Caco-2 (cell line): ENCODE measurements around the gene CYP2B6. TPM values are rescaled to one million over a fixed set of nuclear protein-coding genes. Genes with fewer than 3 reads are reported as not detected.
A peak's percentile ranks its signal among the peaks of the same experiment; 100 is the strongest.
"Not testable (repeated sequence)": the region's sequence is repeated elsewhere in the genome, so short reads cannot be mapped to it uniquely, and the experiment has no call there.

ENCODE experiments used
- BruUV-seq: library from RNA; stranded (reverse); fragments of 400-500 nt; replicated peaks from 2 replicates; lab custom pipeline; 2021; lab: Mats Ljungman, UMichigan
- CTCF ChIA-PET: fragments of 300-600 bp; sonication (Branson Sonifier 250); formaldehyde crosslinking; loops from one replicate; lab custom pipeline; 2022; ENCODE audit warnings: antibody characterized with exemption; lab: Charles Lee
- POLR2A ChIA-PET: fragments of 300-600 bp; sonication (Branson Sonifier 250); formaldehyde crosslinking; loops from one replicate; lab custom pipeline; 2022; ENCODE audit warnings: antibody characterized with exemption; lab: Charles Lee
- DNase-seq, 2 experiments: peaks; one replicate each; pipeline versions ENCODE4 v3.0.0 to v3.0.0-alpha.2; 2020 to 2022
- H3K27me3 ChIP-seq: replicated peaks from 2 replicates; pipeline ENCODE4 v1.6.0; 2011; ENCODE audit warnings: low read length; ENCODE audit not compliant: control insufficient read depth, insufficient read depth
- H3K36me3 ChIP-seq: 2 replicates; pipeline ENCODE4 v1.5.1; 2011; ENCODE audit warnings: low read length; ENCODE audit not compliant: control insufficient read depth, insufficient read depth
- H3K4me1 ChIP-seq: fragments of 250-450 bp; sonication (Bioruptor Pico); 2 replicates; pipeline ENCODE4 v1.5.1; 2020; ENCODE audit warnings: mild to moderate bottlenecking
- H3K4me3 ChIP-seq: 2 replicates; pipeline ENCODE4 v1.5.1; 2011; ENCODE audit warnings: low read depth, mild to moderate bottlenecking, control low read depth, low read length
- H3K9me3 ChIP-seq: fragments of 250-450 bp; sonication (Bioruptor Pico); 2 replicates; pipeline ENCODE4 v1.5.1; 2020; ENCODE audit warnings: mild to moderate bottlenecking, moderate library complexity
- H3K27ac Mint-ChIP-seq: one replicate; pipeline ENCODE4 v1.8.0; 2022; ENCODE audit warnings: mixed read lengths; ENCODE audit not compliant: unreplicated experiment
- H3K27me3 Mint-ChIP-seq: one replicate; pipeline ENCODE4 v1.8.0; 2022; ENCODE audit warnings: mixed read lengths; ENCODE audit not compliant: insufficient read depth, unreplicated experiment
- H3K36me3 Mint-ChIP-seq: one replicate; pipeline ENCODE4 v1.8.0; 2022; ENCODE audit warnings: mild to moderate bottlenecking, mixed read lengths; ENCODE audit not compliant: insufficient read depth, unreplicated experiment
- H3K4me1 Mint-ChIP-seq: one replicate; pipeline ENCODE4 v1.8.0; 2022; ENCODE audit warnings: low read depth, mixed read lengths; ENCODE audit not compliant: unreplicated experiment
- H3K4me3 Mint-ChIP-seq: one replicate; pipeline ENCODE4 v1.8.0; 2022; ENCODE audit warnings: mild to moderate bottlenecking, moderate library complexity, mixed read lengths; ENCODE audit not compliant: unreplicated experiment
- H3K9me3 Mint-ChIP-seq: one replicate; pipeline ENCODE4 v1.8.0; 2022; ENCODE audit warnings: mixed read lengths; ENCODE audit not compliant: unreplicated experiment
- intact Hi-C: fragments of 100-400 bp; cut with micrococcal nuclease; formaldehyde crosslinking; loops from one replicate; pipeline ENCODE4 v1.10.0; 2022; ENCODE audit not compliant: unreplicated experiment
- total RNA-seq: library from RNA; stranded (reverse); gene quantifications from 2 replicates; pipeline ENCODE4 v1.2.3, GENCODE V29; 2022
- TF ChIP-seq, protein P1 (sequence below), 2 experiments: fragments of 200-600 bp in 1 of 2; IDR thresholded peaks; 1 replicate in 1 of 2; 2 replicates in 1 of 2; pipeline versions ENCODE4 v1.5.1 to v1.8.0; 2011 to 2022; ENCODE audit warnings: antibody characterized with exemption in 1 of 2, control low read depth in 1 of 2, inconsistent platforms in 1 of 2, low read depth in 1 of 2, low read length in 1 of 2, mild to moderate bottlenecking in 1 of 2, moderate library complexity in 1 of 2; ENCODE audit not compliant: insufficient read depth in 1 of 2, severe bottlenecking in 1 of 2, unreplicated experiment in 1 of 2

CYP2B6 gene
- total RNA-seq, 1 experiment from 2014 or later: 0.32 TPM

DNA sequence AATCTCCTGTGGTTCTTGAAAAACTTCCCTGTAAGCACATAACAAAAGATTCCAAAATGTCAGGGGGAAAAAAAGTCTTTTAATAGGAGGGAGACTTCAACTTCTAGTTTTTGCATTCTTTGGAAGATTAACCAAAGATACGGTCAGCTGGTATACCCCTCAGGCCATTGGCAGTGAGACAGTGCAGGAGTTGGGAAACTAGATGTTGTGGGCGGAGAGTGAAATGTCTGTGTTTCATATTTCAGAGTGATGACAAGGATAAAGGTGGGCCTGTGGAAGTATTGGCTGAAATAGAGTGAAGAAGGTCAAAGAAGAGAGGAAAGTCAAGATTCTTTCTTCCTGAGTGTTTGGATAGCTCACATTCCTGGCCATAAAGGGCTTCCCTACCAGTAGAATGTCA lies 40.8 kb downstream of the CYP2B6 start:
- H3K4me1 ChIP-seq: peaks cover 17% of the 10 kb centered on the region
- no peaks in the 10 kb centered on the region for H3K27me3 ChIP-seq
- TF ChIP-seq, protein P1, sequence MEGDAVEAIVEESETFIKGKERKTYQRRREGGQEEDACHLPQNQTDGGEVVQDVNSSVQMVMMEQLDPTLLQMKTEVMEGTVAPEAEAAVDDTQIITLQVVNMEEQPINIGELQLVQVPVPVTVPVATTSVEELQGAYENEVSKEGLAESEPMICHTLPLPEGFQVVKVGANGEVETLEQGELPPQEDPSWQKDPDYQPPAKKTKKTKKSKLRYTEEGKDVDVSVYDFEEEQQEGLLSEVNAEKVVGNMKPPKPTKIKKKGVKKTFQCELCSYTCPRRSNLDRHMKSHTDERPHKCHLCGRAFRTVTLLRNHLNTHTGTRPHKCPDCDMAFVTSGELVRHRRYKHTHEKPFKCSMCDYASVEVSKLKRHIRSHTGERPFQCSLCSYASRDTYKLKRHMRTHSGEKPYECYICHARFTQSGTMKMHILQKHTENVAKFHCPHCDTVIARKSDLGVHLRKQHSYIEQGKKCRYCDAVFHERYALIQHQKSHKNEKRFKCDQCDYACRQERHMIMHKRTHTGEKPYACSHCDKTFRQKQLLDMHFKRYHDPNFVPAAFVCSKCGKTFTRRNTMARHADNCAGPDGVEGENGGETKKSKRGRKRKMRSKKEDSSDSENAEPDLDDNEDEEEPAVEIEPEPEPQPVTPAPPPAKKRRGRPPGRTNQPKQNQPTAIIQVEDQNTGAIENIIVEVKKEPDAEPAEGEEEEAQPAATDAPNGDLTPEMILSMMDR (IDR thresholded peaks at IDR 0.05; ENCODE audit: insufficient read depth in 1 of 2, low read depth in 1 of 2, low read length in 1 of 2, severe bottlenecking in 1 of 2, unreplicated experiment in 1 of 2): no peak
- Mint-ChIP-seq H3K27me3 (peaks cover 1% of the 10 kb centered on the region), H3K4me1 (peaks cover 9% of the 10 kb centered on the region), H3K9me3 (peaks cover 10% of the 10 kb centered on the region), H3K36me3 (peaks cover 4% of the 10 kb centered on the region), H3K27ac (peak overlapping the region; percentile 2), H3K4me3 (no peak overlapping the region)
- H3K36me3 ChIP-seq: no peaks in the 10 kb centered on the region
- intact Hi-C loops: no loop called here
- ChIA-PET POLR2A (interaction anchor here (0.6 kb wide), 2 partner anchors 407 to 1490 kb away, joined by 3 read pairs; no protein-coding TSS in a partner anchor), CTCF (interaction anchor here (0.5 to 0.6 kb wide), 2 partner anchors 112 to 233 kb away, joined by 3 to 4 read pairs; partner anchors contain the start of gene EGLN2)
- peak; percentile 50 to 60 for DNase-seq
- peaks cover 11% of the 10 kb centered on the region for H3K9me3 ChIP-seq
- no TSS peak for BruUV-seq
- no peak overlapping the region for H3K4me3 ChIP-seq

DNA sequence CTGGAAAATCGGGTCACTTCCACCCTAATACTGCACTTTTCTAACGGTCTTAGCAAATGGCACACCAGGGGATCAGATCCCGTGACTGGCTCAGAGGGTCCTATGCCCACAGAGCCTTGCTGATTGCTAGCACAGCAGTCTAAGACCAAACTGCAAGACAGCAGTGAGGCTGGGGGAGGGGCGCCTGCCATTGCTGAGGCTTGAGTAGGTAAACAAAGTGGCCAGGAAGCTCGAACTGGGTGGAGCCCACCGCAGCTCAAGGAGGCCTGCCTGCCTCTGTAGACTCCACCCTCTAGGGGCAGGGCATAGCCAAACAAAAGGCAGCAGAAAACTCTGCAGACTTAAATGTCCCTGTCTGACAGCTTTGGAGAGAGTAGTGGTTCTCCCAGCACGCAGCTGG lies 42.2 kb downstream of the CYP2B6 start:
- BruUV-seq, H3K4me1 Mint-ChIP-seq, POLR2A ChIA-PET, H3K27me3 Mint-ChIP-seq, H3K4me3 ChIP-seq, DNase-seq, intact Hi-C loops, H3K27me3 ChIP-seq, H3K27ac Mint-ChIP-seq, H3K36me3 ChIP-seq, H3K36me3 Mint-ChIP-seq, H3K4me3 Mint-ChIP-seq, H3K9me3 Mint-ChIP-seq: not testable (repeated sequence)
- peaks cover 11% of the 10 kb centered on the region for H3K9me3 ChIP-seq
- H3K4me1 ChIP-seq: peaks cover 17% of the 10 kb centered on the region
- CTCF ChIA-PET: interaction anchor here (0.6 kb wide), 1 partner anchor 431 kb away, joined by 3 read pairs; no protein-coding TSS in a partner anchor

DNA sequence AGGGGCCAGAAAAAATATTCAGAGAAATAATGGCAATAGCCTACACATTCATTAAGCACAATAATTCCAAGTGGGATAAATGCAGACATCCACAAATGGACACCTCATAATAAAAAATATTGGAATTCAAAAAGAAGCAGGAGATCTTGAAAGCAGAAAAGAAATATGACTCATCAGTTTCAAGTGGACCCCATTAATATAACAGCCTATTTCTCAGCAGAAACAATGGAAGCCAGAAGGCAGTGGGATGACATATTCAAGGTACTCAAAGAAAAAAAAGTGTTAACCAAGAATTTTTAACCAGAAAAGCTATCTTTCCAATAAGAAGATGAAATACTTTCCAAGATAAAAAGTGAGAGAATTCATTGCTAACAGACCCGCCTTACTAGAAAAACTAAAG lies 48.7 kb downstream of the CYP2B6 start:
- H3K27ac Mint-ChIP-seq: no peak overlapping the region
- TF ChIP-seq, protein P1 (IDR thresholded peaks at IDR 0.05; ENCODE audit: insufficient read depth in 1 of 2, low read depth in 1 of 2, low read length in 1 of 2, severe bottlenecking in 1 of 2, unreplicated experiment in 1 of 2): no peak
- intact Hi-C loops: loop anchor here (1.0 kb wide), 1 partner anchor 10 kb away; no protein-coding TSS in a partner anchor
- Histone ChIP-seq H3K36me3 (no peaks in the 10 kb centered on the region), H3K4me1 (no peaks in the 10 kb centered on the region), H3K9me3 (peaks cover 10% of the 10 kb centered on the region), H3K4me3 (no peak overlapping the region), H3K27me3 (no peaks in the 10 kb centered on the region)
- no peaks in the 10 kb centered on the region for H3K4me1 Mint-ChIP-seq
- no peak for DNase-seq
- H3K9me3 Mint-ChIP-seq: peaks cover 11% of the 10 kb centered on the region
- no TSS peak for BruUV-seq
- no peaks in the 10 kb centered on the region for H3K36me3 Mint-ChIP-seq
- H3K4me3 Mint-ChIP-seq: no peak overlapping the region
- ChIA-PET POLR2A (no interaction called here), CTCF (no interaction called here)
- peaks cover 8% of the 10 kb centered on the region for H3K27me3 Mint-ChIP-seq

DNA sequence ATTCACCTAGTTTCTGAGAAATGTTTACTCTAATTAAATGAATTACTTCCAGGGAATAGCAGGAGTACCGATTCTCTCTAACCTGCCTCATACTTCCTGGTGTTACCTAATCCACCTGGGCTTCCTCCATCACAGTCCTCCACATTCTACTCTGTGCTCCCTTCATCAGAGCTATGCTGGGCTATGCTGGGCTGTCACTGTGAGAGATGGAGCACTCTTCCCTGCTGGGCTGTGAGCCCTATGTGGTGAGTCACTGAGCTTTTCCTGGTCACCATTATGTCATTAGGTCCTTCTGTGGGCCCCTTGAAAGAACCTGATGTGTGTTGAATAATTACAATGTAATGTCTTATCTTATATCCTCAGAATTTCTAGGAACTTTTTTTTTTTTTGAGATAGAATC lies 54.0 kb downstream of the CYP2B6 start:
- H3K4me3 ChIP-seq, H3K36me3 ChIP-seq, H3K4me1 ChIP-seq, DNase-seq, intact Hi-C loops, H3K36me3 Mint-ChIP-seq, H3K27me3 Mint-ChIP-seq, H3K9me3 Mint-ChIP-seq, H3K4me1 Mint-ChIP-seq, H3K9me3 ChIP-seq, H3K4me3 Mint-ChIP-seq, BruUV-seq, H3K27me3 ChIP-seq, POLR2A ChIA-PET, H3K27ac Mint-ChIP-seq, CTCF ChIA-PET: not testable (repeated sequence)
